Transverse colon (tissue), 3 donors: ENCODE results near the gene PHF3.

Experiments
- EP300 ChIP-seq: sonication (generic); formaldehyde crosslinking; IDR thresholded peaks from one replicate; pipeline ENCODE4 v1.6.1; 2017; ENCODE audit warnings: antibody characterized with exemption, low read depth
- POLR2A ChIP-seq: fragments of 450-650 bp; IDR thresholded peaks from one replicate; pipeline ENCODE4 v1.6.1; 2016; ENCODE audit warnings: antibody characterized with exemption, mild to moderate bottlenecking, moderate library complexity
- TF ChIP-seq, protein P1 (sequence below), 5 experiments: fragments of 200-600 bp in 3 of 5; fragments of 450-650 bp in 2 of 5; sonication (generic) in 3 of 5; IDR thresholded peaks; 1 replicate in 2 of 5; 2 replicates in 3 of 5; pipeline ENCODE4 v1.5.1; 2016 to 2017; ENCODE audit warnings: antibody characterized with exemption in 5 of 5, inconsistent platforms in 3 of 5, mild to moderate bottlenecking in 2 of 5, moderate library complexity in 1 of 5

DNA sequence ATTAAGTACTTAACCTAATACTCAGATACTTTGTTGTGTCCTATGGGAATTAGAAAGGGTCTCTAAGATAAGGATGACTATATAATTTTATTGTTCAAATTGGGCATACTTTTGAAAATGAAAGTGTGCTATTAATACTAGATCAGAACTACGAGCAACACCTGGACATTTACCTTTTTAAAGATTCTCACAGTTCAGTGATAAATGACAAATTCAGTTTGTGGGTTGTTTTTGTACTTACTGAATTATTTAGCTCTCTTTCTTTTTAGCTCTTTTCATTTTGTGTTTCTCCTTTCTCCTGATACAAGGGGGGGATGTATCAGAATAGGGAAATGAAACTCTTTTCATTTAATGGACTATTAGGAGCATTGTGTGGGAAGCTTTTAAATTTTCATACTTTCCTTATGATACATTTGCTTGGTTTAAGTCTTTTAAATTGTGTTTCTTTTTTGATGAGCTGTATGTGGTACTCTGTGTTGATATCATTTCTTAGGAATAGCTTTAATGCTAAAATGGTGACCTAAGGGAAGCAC is 47.5 kb downstream of the PHF3 start:
- TF ChIP-seq, protein P1, sequence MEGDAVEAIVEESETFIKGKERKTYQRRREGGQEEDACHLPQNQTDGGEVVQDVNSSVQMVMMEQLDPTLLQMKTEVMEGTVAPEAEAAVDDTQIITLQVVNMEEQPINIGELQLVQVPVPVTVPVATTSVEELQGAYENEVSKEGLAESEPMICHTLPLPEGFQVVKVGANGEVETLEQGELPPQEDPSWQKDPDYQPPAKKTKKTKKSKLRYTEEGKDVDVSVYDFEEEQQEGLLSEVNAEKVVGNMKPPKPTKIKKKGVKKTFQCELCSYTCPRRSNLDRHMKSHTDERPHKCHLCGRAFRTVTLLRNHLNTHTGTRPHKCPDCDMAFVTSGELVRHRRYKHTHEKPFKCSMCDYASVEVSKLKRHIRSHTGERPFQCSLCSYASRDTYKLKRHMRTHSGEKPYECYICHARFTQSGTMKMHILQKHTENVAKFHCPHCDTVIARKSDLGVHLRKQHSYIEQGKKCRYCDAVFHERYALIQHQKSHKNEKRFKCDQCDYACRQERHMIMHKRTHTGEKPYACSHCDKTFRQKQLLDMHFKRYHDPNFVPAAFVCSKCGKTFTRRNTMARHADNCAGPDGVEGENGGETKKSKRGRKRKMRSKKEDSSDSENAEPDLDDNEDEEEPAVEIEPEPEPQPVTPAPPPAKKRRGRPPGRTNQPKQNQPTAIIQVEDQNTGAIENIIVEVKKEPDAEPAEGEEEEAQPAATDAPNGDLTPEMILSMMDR (IDR thresholded peaks at IDR 0.05), result no peak
- TF ChIP-seq POLR2A, result no peak
- TF ChIP-seq EP300, result no peak
